H1 (cell line): ENCODE measurements around the gene MPHOSPH9. TPM values are rescaled to one million over a fixed set of nuclear protein-coding genes. Genes with fewer than 3 reads are reported as not detected.

Source experiments
- CTCF ChIA-PET: fragments of 300-600 bp; sonication (Branson Sonifier 250); formaldehyde crosslinking; loops from one replicate; lab custom pipeline; 2021; ENCODE audit not compliant: partially characterized antibody; lab: Charles Lee
- POLR2A ChIA-PET: fragments of 300-600 bp; sonication (Branson Sonifier 250); formaldehyde crosslinking; loops from one replicate; lab custom pipeline; 2021; ENCODE audit warnings: inconsistent platforms; ENCODE audit not compliant: partially characterized antibody; lab: Charles Lee
- DNase-seq, 2 experiments: peaks; one replicate each; pipeline versions ENCODE4 v3.0.0 to v3.0.0-alpha.2; 2010 to 2022; ENCODE audit warnings: low spot score in 2 of 2, low read depth in 1 of 2, mixed read lengths in 1 of 2
- FAIRE-seq: peaks from 2 replicates; lab custom pipeline; 2011; peaks lifted over from hg19 to GRCh38; lab: Jason Lieb, UNC
- H2AFZ ChIP-seq: 2 replicates; pipeline ENCODE4 v1.8.1; 2012; ENCODE audit warnings: low read length, inconsistent platforms
- H2AK5ac ChIP-seq: 2 replicates; pipeline ENCODE4 v1.6.1; 2013; ENCODE audit warnings: low read depth, low read length
- H2BK120ac ChIP-seq: replicated peaks from 2 replicates; pipeline ENCODE3; 2013; ENCODE audit warnings: low read depth, low read length, inconsistent platforms
- H2BK12ac ChIP-seq: 2 replicates; pipeline ENCODE4 v1.6.1; 2013; ENCODE audit warnings: low read depth, low read length
- H2BK15ac ChIP-seq: 2 replicates; pipeline ENCODE4 v1.6.1; 2013; ENCODE audit warnings: low read length
- H2BK20ac ChIP-seq: 2 replicates; pipeline ENCODE4 v1.6.1; 2013; ENCODE audit warnings: low read length
- H2BK5ac ChIP-seq: 2 replicates; pipeline ENCODE4 v1.6.1; 2013; ENCODE audit warnings: low read depth, low read length
- H3K14ac ChIP-seq: 2 replicates; pipeline ENCODE4 v1.6.1; 2013; ENCODE audit warnings: inconsistent platforms; ENCODE audit not compliant: insufficient read length
- H3K18ac ChIP-seq: 2 replicates; pipeline ENCODE4 v1.6.1; 2013; ENCODE audit warnings: low read length; ENCODE audit errors: extremely low read depth
- H3K23ac ChIP-seq: 2 replicates; pipeline ENCODE4 v1.6.1; 2013; ENCODE audit warnings: inconsistent platforms; ENCODE audit not compliant: insufficient read length
- H3K23me2 ChIP-seq: 2 replicates; pipeline ENCODE4 v1.6.1; 2013; ENCODE audit warnings: low read depth, low read length
- H3K27ac ChIP-seq: 2 replicates; pipeline ENCODE4 v1.6.1; 2011; ENCODE audit warnings: low read depth, low read length, inconsistent platforms
- H3K27me3 ChIP-seq, 4 experiments: replicated peaks in 1 of 4; 1 replicate in 1 of 4; 2 replicates in 3 of 4; pipeline versions ENCODE4 v1.6.1 to v1.8.1; 2011 to 2013; ENCODE audit warnings: low read length in 3 of 4, mild to moderate bottlenecking in 3 of 4, inconsistent platforms in 2 of 4, mixed read lengths in 2 of 4, moderate library complexity in 1 of 4; ENCODE audit not compliant: control insufficient read depth in 3 of 4, insufficient read depth in 3 of 4; ENCODE audit errors: extremely low read depth in 1 of 4
- H3K36me3 ChIP-seq, 4 experiments: 2 replicates each; pipeline versions ENCODE4 v1.6.1 to v1.8.1; 2011 to 2013; ENCODE audit warnings: mild to moderate bottlenecking in 4 of 4, low read length in 3 of 4, moderate library complexity in 2 of 4, control low read depth in 1 of 4, inconsistent platforms in 1 of 4; ENCODE audit not compliant: insufficient read depth in 4 of 4, control insufficient read depth in 2 of 4
- H3K4ac ChIP-seq: replicated peaks from 2 replicates; pipeline ENCODE3; 2013; ENCODE audit warnings: low read length, low read depth, mixed read lengths, inconsistent platforms; ENCODE audit not compliant: insufficient read length
- H3K4me1 ChIP-seq, 4 experiments: replicated peaks in 1 of 4; 1 replicate in 1 of 4; 2 replicates in 3 of 4; pipeline versions ENCODE4 v1.6.1 to v1.8.1; 2011 to 2013; ENCODE audit warnings: low read length in 3 of 4, inconsistent platforms in 2 of 4, mixed read lengths in 1 of 4; ENCODE audit not compliant: insufficient read depth in 4 of 4, control insufficient read depth in 3 of 4
- H3K4me2 ChIP-seq, 2 experiments: 2 replicates each; pipeline versions ENCODE4 v1.6.1 to v1.8.1; 2011 to 2013; ENCODE audit warnings: low read depth in 2 of 2, low read length in 2 of 2, control low read depth in 1 of 2, inconsistent platforms in 1 of 2, mild to moderate bottlenecking in 1 of 2; ENCODE audit not compliant: insufficient read depth in 1 of 2
- H3K4me3 ChIP-seq, 4 experiments: fragments of 200-600, 300-600 bp in 1 of 4; sonication (generic), shearing (Covaris generic), sonication (Bioruptor Twin) in 1 of 4; 2 replicates each; pipeline versions ENCODE4 v1.5.1 to v1.8.1; 2011 to 2016; ENCODE audit warnings: low read length in 4 of 4, low read depth in 3 of 4, control low read depth in 2 of 4, inconsistent platforms in 2 of 4, mild to moderate bottlenecking in 2 of 4, mixed read lengths in 1 of 4, moderate library complexity in 1 of 4; ENCODE audit not compliant: insufficient read depth in 2 of 4; ENCODE audit errors: extremely low read depth in 1 of 4
- H3K56ac ChIP-seq: replicated peaks from 2 replicates; pipeline ENCODE3; 2013; ENCODE audit warnings: low read depth, mild to moderate bottlenecking, mixed read lengths, low read length, inconsistent platforms; ENCODE audit not compliant: insufficient read length
- H3K79me1 ChIP-seq: 2 replicates; pipeline ENCODE4 v1.6.1; 2013; ENCODE audit warnings: low read depth, low read length, control low read depth
- H3K79me2 ChIP-seq, 2 experiments: 2 replicates each; pipeline versions ENCODE4 v1.6.1 to v1.8.1; 2012 to 2013; ENCODE audit warnings: low read length in 2 of 2, mild to moderate bottlenecking in 2 of 2, inconsistent platforms in 1 of 2; ENCODE audit not compliant: insufficient read depth in 2 of 2, control insufficient read depth in 1 of 2
- H3K9ac ChIP-seq, 4 experiments: replicated peaks in 1 of 4; 1 replicate in 1 of 4; 2 replicates in 3 of 4; pipeline versions ENCODE4 v1.6.1 to v1.8.1; 2011 to 2013; ENCODE audit warnings: low read depth in 3 of 4, low read length in 3 of 4, control low read depth in 2 of 4, mild to moderate bottlenecking in 2 of 4, moderate library complexity in 2 of 4, inconsistent platforms in 1 of 4; ENCODE audit errors: extremely low read depth in 1 of 4
- H3K9me3 ChIP-seq, 2 experiments: 2 replicates each; pipeline versions ENCODE4 v1.6.1 to v1.8.1; 2012 to 2013; ENCODE audit warnings: mild to moderate bottlenecking in 2 of 2, moderate library complexity in 2 of 2, control low read depth in 1 of 2, inconsistent platforms in 1 of 2, low read depth in 1 of 2, low read length in 1 of 2, mixed read lengths in 1 of 2; ENCODE audit not compliant: insufficient read depth in 2 of 2
- H4K20me1 ChIP-seq, 2 experiments: replicated peaks in 1 of 2; 2 replicates each; pipeline versions ENCODE3 to v1.8.1; 2011 to 2013; ENCODE audit warnings: inconsistent platforms in 2 of 2, low read length in 2 of 2, mild to moderate bottlenecking in 1 of 2; ENCODE audit not compliant: insufficient read depth in 2 of 2, control insufficient read depth in 1 of 2
- H4K5ac ChIP-seq: 2 replicates; pipeline ENCODE4 v1.6.1; 2013; ENCODE audit warnings: low read length, low read depth, mixed read lengths, inconsistent platforms; ENCODE audit not compliant: insufficient read length
- H4K8ac ChIP-seq: 2 replicates; pipeline ENCODE4 v1.8.0; 2013; ENCODE audit warnings: mild to moderate bottlenecking, moderate library complexity, low read length, inconsistent platforms; ENCODE audit not compliant: insufficient read depth; ENCODE audit errors: extremely low read depth
- H4K91ac ChIP-seq: replicated peaks from 2 replicates; pipeline ENCODE3; 2013; ENCODE audit warnings: low read length, mixed read lengths, inconsistent platforms; ENCODE audit not compliant: insufficient read length
- RNF2 ChIP-seq: fragments of 200-900, 300-1000 bp; sonication (generic); IDR thresholded peaks from 2 replicates; pipeline ENCODE4 v1.7.1; 2016; ENCODE audit warnings: borderline replicate concordance, low read depth, mild to moderate bottlenecking, antibody characterized with exemption, low read length; ENCODE audit not compliant: poor library complexity, severe bottlenecking; ENCODE audit errors: missing control alignments
- WGBS, 2 experiments: shearing (Covaris generic) in 1 of 2; methylation state at CpG; one replicate each; pipeline versions ENCODE4 v1.1.6 to v1.1.7; 2013 to 2015; ENCODE audit warnings: low lambda C conversion rate in 2 of 2, mixed read lengths in 2 of 2, inconsistent platforms in 1 of 2, low coverage in 1 of 2, missing lambda C conversion rate in 1 of 2; ENCODE audit not compliant: insufficient replicate concordance in 2 of 2, insufficient coverage in 1 of 2, insufficient read length in 1 of 2; ENCODE audit errors: extremely low coverage in 1 of 2, missing lambda C conversion rate in 1 of 2; 5-methylcytosine and 5-hydroxymethylcytosine counted together
- polyA plus RNA-seq, 7 experiments: library from polyadenylated mRNA; depleted of rRNA in 3 of 7; stranded (reverse) in 5 of 7; unstranded in 2 of 7; fragments of >200 nt in 5 of 7; fragments of 200-250 nt in 2 of 7; gene quantifications; 1 replicate in 5 of 7; 2 replicates in 1 of 7; 4 replicates in 1 of 7; pipeline versions ENCODE4 v1.2.1 to v1.2.3, GENCODE V29; 2011 to 2013; ENCODE audit warnings: missing spikeins in 2 of 7, mixed read lengths in 2 of 7
- total RNA-seq: library from RNA; stranded (reverse); fragmentation: NEBNext Ultra II Directional; extraction: Animal tissue kit (Norgen Biotek cat#: 25700); gene quantifications from 2 replicates; pipeline ENCODE4 v1.2.1, GENCODE V29; 2021

Gene MPHOSPH9
- total and polyA plus RNA-seq, 2 of the 8 experiments (the other 6 are each of a cell fraction or from before 2014, with no cell fraction given) = 8.8 to 48.8 TPM

GRCh38 chr12:123251403-123252076 lies 18.6 kb upstream of the MPHOSPH9 start:
- H2AFZ ChIP-seq = no peak overlapping the region
- no peak for TF ChIP-seq RNF2
- TF ChIP-seq, all 59 proteins: peak for 0
- Histone ChIP-seq H3K9ac (no peak overlapping the region), H2BK12ac (no peak overlapping the region), H3K14ac (no peak overlapping the region), H2AK5ac (no peak overlapping the region), H3K56ac (no peak overlapping the region), H3K27ac (no peak overlapping the region), H3K9me3 (peaks cover 5 to 11% of the 10 kb centered on the region in 2 experiments), H2BK15ac (no peak overlapping the region), H3K23me2 (no peaks in the 10 kb centered on the region), H4K5ac (no peak overlapping the region), H3K18ac (no peak overlapping the region), H4K8ac (no peak overlapping the region), H2BK20ac (no peak overlapping the region), H3K79me2 (peaks cover 0 to 15% of the 10 kb centered on the region in 2 experiments; a peak in 1 of 4 replicates), H3K4ac (no peak overlapping the region), H3K4me2 (no peak overlapping the region), H3K4me1 (peaks cover 0 to 5% (median 0%) of the 10 kb centered on the region in 4 experiments; a peak in 1 of 7 replicates), H3K4me3 (no peak overlapping the region), H3K79me1 (peaks cover 4% of the 10 kb centered on the region; the same call in 1 of the 2 replicates), H2BK120ac (no peak overlapping the region), H3K36me3 (peaks cover 3 to 38% (median 20%) of the 10 kb centered on the region in 4 experiments; a peak in 6 of 8 replicates), H2BK5ac (0 out of 2 replicates have a peak overlapping the region, but pooled peaks have one; percentile 35), H4K91ac (no peak overlapping the region), H4K20me1 (peaks cover 0 to 2% of the 10 kb centered on the region in 2 experiments), H3K27me3 (no peaks in the 10 kb centered on the region), H3K23ac (no peak overlapping the region)
- no peak for DNase-seq
- CTCF ChIA-PET = interaction anchor here (1.4 to 2.4 kb wide), 4 partner anchors 11 to 74 kb away, joined by 3 to 11 read pairs (median 4); no protein-coding TSS in a partner anchor
- POLR2A ChIA-PET = interaction anchor here (1.6 to 5.3 kb wide), 5 partner anchors 9 to 18 kb away, joined by 5 to 32 read pairs (median 7); partner anchors contain the start of genes MPHOSPH9 and MTRFR
- no peak for FAIRE-seq
- WGBS, 2 experiments = 92% methylated on average over 8 of the region's 8 CpGs; no CpG with 5 or more reads in 1 of the 2 experiments
